HUES6 (cell line): ENCODE data around the gene BTN1A1.

ENCODE experiments used
- H3K27ac ChIP-seq: 2 replicates; pipeline ENCODE4 v1.7.0; 2013; ENCODE audit warnings: low read depth, mild to moderate bottlenecking, low read length, inconsistent platforms
- H3K27me3 ChIP-seq: 2 replicates; pipeline ENCODE4 v1.6.1; 2013; ENCODE audit warnings: low read length; ENCODE audit not compliant: control insufficient read depth, insufficient read depth
- H3K36me3 ChIP-seq: 2 replicates; pipeline ENCODE4 v1.6.1; 2013; ENCODE audit warnings: low read length; ENCODE audit not compliant: control insufficient read depth, insufficient read depth
- H3K4me1 ChIP-seq: 2 replicates; pipeline ENCODE4 v1.6.1; 2013; ENCODE audit warnings: low read length; ENCODE audit not compliant: control insufficient read depth, insufficient read depth
- H3K4me3 ChIP-seq: 2 replicates; pipeline ENCODE4 v1.5.1; 2013; ENCODE audit warnings: low read depth, low read length
- H3K9ac ChIP-seq: one replicate; pipeline ENCODE4 v1.6.1; 2013; ENCODE audit warnings: mild to moderate bottlenecking, low read length
- H3K9me3 ChIP-seq: 2 replicates; pipeline ENCODE4 v1.6.1; 2013; ENCODE audit warnings: low read depth, low read length; ENCODE audit not compliant: control insufficient read depth, insufficient read depth

BTN1A1 gene

GRCh38 chr6:26554697-26555504, 54.8 kb downstream of the BTN1A1 start:
- H3K4me1 ChIP-seq, result 0 out of 2 replicates have a peak, but pooled peaks cover 6% of the 10 kb centered on the region
- no peaks in the 10 kb centered on the region for H3K27me3 ChIP-seq
- H3K9me3 ChIP-seq, result no peaks in the 10 kb centered on the region
- peak overlapping the region; percentile 85 for H3K4me3 ChIP-seq
- no peaks in the 10 kb centered on the region for H3K36me3 ChIP-seq
- H3K9ac ChIP-seq, result peak overlapping the region; percentile 10
- no peak overlapping the region for H3K27ac ChIP-seq

DNA sequence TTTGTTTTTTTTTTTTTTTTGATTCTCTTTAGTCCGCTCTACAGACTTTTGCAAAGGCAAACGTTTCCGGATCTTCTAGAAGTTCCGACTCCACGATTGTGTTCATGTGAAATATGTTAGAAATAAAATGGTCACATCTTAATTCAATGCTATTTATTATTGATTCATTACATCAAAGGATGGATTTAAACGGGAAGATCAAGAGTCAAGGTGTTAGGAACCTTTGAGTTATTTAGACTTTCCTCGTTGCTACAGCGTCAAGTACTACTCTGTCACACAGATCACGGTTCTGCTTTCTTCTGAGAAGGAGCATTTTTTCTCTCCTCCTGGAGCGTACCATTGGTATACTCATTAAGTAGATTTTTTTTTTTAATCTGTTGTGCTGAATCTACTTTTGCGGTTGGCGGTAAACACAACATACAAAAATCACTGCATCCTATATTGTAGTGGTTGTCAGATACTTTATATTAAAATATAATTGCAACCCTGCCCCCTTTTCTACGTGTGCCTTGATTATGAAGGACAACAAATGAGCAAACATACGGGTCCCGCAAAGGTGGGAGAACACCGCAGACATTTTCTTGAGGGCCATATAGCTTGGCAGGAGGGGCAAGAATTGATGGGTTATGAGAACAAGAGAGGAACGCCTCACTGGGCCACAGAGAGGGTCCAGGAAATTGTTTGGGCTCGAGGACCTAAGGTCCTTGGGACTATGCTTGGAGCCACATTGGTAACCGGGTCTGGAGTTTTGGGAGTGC, 55.6 kb downstream of the BTN1A1 start:
- Histone ChIP-seq H3K4me1 (0 out of 2 replicates have a peak, but pooled peaks cover 6% of the 10 kb centered on the region), H3K9ac (peak overlapping the region; percentile 38), H3K27ac (no peak overlapping the region), H3K4me3 (peak overlapping the region; percentile 85), H3K36me3 (no peaks in the 10 kb centered on the region), H3K27me3 (no peaks in the 10 kb centered on the region), H3K9me3 (no peaks in the 10 kb centered on the region)

DNA sequence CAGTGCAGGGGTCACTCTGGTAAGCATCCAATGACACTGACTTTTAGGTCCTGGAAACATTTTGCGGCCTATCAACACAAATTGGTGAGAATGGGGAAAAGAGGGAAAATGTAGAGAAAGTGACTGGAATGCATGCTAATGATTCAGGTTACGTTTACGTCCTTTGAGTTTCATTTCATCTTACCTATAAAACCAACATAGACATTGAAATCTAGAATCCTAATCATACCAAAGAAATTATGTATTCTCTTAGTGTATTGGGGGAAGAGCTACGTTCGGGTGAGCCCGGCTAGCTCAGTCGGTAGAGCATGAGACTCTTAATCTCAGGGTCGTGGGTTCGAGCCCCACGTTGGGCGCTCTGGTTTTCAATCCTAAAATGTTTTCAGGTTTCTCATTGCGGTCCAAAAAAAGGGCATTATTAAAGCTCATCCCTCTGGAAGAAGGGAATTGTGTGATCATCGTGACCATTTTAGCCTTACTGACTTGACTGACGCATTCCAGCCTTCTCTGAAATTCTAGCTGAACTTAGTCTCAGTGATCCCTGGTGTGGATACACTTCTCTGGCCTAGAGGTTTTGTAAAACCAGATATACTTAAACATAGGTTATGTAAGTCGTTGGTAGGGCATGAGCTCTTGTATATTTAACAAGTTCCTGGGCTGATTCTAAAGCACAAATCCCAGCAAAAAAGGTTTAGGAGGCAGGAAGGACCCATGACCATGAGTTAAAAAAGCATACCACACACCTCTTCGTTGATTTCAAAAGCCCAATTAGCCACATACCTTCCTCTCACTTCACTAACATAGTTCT, 56.4 kb downstream of the BTN1A1 start:
- Histone ChIP-seq H3K9ac (no peak overlapping the region), H3K9me3 (peaks cover 3% of the 10 kb centered on the region), H3K4me1 (0 out of 2 replicates have a peak, but pooled peaks cover 6% of the 10 kb centered on the region), H3K4me3 (peak overlapping the region; percentile 85), H3K36me3 (no peaks in the 10 kb centered on the region), H3K27me3 (no peaks in the 10 kb centered on the region), H3K27ac (no peak overlapping the region)
